GM12878 (cell line): ENCODE measurements around the gene COL25A1. TPM values are rescaled to one million over a fixed set of nuclear protein-coding genes. Genes with fewer than 3 reads are reported as not detected.

Experiments
- CHD2 ChIP-seq: IDR thresholded peaks from 2 replicates; pipeline ENCODE4 v1.6.1; 2011; ENCODE audit warnings: low read depth, low read length, improper control_type of control experiment, borderline replicate concordance
- EED ChIP-seq: sonication (generic); IDR thresholded peaks from 2 replicates; pipeline ENCODE4 v1.6.1; 2016; ENCODE audit warnings: antibody characterized with exemption, low read depth
- NR2C2 ChIP-seq: IDR thresholded peaks from 2 replicates; pipeline ENCODE4 v1.6.1; 2011; ENCODE audit warnings: borderline replicate concordance, low read depth; ENCODE audit not compliant: control insufficient read depth, insufficient read length
- RCOR1 ChIP-seq: conservative IDR thresholded peaks from 2 replicates; pipeline ENCODE4 v1.6.1; 2012; ENCODE audit warnings: low read depth, low read length, improper control_type of control experiment
- SRF ChIP-seq, 2 experiments: IDR thresholded peaks; 2 replicates each; pipeline ENCODE4 v1.6.1; 2011; ENCODE audit warnings: low read depth in 2 of 2, low read length in 2 of 2, mild to moderate bottlenecking in 1 of 2, moderate library complexity in 1 of 2
- SUPT20H ChIP-seq: IDR thresholded peaks from 2 replicates; pipeline ENCODE4 v1.6.1; 2011; ENCODE audit warnings: low read depth, mild to moderate bottlenecking, low read length, moderate library complexity, borderline replicate concordance; ENCODE audit not compliant: control insufficient read depth
- polyA plus RNA-seq, 11 experiments: library from polyadenylated mRNA; depleted of rRNA in 4 of 11; unstranded in 6 of 11; stranded (reverse) in 5 of 11; fragments of >200 nt; fragmentation: Nextera tagmentation in 4 of 11; fragmentation: Illumina TruSeq in 1 of 11; extraction: Ambion mirVana in 4 of 11; extraction: Trizol in 1 of 11; gene quantifications; 1 replicate in 1 of 11; 2 replicates in 10 of 11; pipeline versions ENCODE4 v1.2.1 to v1.2.3, GENCODE V29; 2011 to 2016; ENCODE audit warnings: inconsistent platforms in 2 of 11, missing spikeins in 2 of 11, low read depth in 1 of 11
- total RNA-seq, 4 experiments: library from RNA; depleted of rRNA in 3 of 4; stranded (reverse); fragments of >200 nt in 3 of 4; fragmentation: Illumina TruSeq in 1 of 4; extraction: Trizol in 1 of 4; gene quantifications; 2 replicates each; pipeline versions ENCODE4 v1.2.1 to v1.2.3, GENCODE V29; 2013 to 2021
- TF ChIP-seq, protein P1 (sequence below): fragments of 450-650 bp; IDR thresholded peaks from 2 replicates; pipeline ENCODE4 v1.6.1; 2018; ENCODE audit warnings: mild to moderate bottlenecking, low read depth, moderate library complexity; ENCODE audit not compliant: partially characterized antibody
- TF ChIP-seq, protein P2 (sequence below): fragments of 450-650 bp; IDR thresholded peaks from 2 replicates; pipeline ENCODE4 v1.6.1; 2016; ENCODE audit warnings: mild to moderate bottlenecking
- TF ChIP-seq, protein P3 (sequence below): fragments of 450-650 bp; IDR thresholded peaks from 2 replicates; pipeline ENCODE4 v1.6.1; 2017; ENCODE audit warnings: mild to moderate bottlenecking, moderate library complexity

The COL25A1 gene
- total and polyA plus RNA-seq, 10 of the 15 experiments (the other 5 are each of a cell fraction or from before 2014, with no cell fraction given), result 0.01 to 0.26 (median 0.12) TPM; not detected in 6

- TF ChIP-seq SUPT20H, result no peak
- no peak for TF ChIP-seq CHD2
- TF ChIP-seq NR2C2, result no peak
- no peak for TF ChIP-seq SRF (IDR thresholded peaks at IDR 0.05; ENCODE audit: low read depth in 2 of 2, low read length in 2 of 2)
- no peak for TF ChIP-seq RCOR1
- TF ChIP-seq, protein P1, sequence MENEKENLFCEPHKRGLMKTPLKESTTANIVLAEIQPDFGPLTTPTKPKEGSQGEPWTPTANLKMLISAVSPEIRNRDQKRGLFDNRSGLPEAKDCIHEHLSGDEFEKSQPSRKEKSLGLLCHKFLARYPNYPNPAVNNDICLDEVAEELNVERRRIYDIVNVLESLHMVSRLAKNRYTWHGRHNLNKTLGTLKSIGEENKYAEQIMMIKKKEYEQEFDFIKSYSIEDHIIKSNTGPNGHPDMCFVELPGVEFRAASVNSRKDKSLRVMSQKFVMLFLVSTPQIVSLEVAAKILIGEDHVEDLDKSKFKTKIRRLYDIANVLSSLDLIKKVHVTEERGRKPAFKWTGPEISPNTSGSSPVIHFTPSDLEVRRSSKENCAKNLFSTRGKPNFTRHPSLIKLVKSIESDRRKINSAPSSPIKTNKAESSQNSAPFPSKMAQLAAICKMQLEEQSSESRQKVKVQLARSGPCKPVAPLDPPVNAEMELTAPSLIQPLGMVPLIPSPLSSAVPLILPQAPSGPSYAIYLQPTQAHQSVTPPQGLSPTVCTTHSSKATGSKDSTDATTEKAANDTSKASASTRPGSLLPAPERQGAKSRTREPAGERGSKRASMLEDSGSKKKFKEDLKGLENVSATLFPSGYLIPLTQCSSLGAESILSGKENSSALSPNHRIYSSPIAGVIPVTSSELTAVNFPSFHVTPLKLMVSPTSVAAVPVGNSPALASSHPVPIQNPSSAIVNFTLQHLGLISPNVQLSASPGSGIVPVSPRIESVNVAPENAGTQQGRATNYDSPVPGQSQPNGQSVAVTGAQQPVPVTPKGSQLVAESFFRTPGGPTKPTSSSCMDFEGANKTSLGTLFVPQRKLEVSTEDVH, result no peak
- no peak for TF ChIP-seq EED
- TF ChIP-seq, protein P2, sequence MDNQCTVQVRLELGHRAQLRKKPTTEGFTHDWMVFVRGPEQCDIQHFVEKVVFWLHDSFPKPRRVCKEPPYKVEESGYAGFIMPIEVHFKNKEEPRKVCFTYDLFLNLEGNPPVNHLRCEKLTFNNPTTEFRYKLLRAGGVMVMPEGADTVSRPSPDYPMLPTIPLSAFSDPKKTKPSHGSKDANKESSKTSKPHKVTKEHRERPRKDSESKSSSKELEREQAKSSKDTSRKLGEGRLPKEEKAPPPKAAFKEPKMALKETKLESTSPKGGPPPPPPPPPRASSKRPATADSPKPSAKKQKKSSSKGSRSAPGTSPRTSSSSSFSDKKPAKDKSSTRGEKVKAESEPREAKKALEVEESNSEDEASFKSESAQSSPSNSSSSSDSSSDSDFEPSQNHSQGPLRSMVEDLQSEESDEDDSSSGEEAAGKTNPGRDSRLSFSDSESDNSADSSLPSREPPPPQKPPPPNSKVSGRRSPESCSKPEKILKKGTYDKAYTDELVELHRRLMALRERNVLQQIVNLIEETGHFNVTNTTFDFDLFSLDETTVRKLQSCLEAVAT, result no peak
- TF ChIP-seq, protein P3, sequence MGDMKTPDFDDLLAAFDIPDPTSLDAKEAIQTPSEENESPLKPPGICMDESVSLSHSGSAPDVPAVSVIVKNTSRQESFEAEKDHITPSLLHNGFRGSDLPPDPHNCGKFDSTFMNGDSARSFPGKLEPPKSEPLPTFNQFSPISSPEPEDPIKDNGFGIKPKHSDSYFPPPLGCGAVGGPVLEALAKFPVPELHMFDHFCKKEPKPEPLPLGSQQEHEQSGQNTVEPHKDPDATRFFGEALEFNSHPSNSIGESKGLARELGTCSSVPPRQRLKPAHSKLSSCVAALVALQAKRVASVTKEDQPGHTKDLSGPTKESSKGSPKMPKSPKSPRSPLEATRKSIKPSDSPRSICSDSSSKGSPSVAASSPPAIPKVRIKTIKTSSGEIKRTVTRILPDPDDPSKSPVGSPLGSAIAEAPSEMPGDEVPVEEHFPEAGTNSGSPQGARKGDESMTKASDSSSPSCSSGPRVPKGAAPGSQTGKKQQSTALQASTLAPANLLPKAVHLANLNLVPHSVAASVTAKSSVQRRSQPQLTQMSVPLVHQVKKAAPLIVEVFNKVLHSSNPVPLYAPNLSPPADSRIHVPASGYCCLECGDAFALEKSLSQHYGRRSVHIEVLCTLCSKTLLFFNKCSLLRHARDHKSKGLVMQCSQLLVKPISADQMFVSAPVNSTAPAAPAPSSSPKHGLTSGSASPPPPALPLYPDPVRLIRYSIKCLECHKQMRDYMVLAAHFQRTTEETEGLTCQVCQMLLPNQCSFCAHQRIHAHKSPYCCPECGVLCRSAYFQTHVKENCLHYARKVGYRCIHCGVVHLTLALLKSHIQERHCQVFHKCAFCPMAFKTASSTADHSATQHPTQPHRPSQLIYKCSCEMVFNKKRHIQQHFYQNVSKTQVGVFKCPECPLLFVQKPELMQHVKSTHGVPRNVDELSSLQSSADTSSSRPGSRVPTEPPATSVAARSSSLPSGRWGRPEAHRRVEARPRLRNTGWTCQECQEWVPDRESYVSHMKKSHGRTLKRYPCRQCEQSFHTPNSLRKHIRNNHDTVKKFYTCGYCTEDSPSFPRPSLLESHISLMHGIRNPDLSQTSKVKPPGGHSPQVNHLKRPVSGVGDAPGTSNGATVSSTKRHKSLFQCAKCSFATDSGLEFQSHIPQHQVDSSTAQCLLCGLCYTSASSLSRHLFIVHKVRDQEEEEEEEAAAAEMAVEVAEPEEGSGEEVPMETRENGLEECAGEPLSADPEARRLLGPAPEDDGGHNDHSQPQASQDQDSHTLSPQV, result no peak
- TF ChIP-seq, all 136 proteins: peak for 0
Observed at GRCh38 chr4:108903464-108904221, 398.8 kb downstream of the COL25A1 start (continued).
